Measurements from ENCODE around the gene TPTE.
"Not testable (repeated sequence)": the region's sequence is repeated elsewhere in the genome, so short reads cannot be mapped to it uniquely, and the experiment has no call there.

TPTE gene

DNA sequence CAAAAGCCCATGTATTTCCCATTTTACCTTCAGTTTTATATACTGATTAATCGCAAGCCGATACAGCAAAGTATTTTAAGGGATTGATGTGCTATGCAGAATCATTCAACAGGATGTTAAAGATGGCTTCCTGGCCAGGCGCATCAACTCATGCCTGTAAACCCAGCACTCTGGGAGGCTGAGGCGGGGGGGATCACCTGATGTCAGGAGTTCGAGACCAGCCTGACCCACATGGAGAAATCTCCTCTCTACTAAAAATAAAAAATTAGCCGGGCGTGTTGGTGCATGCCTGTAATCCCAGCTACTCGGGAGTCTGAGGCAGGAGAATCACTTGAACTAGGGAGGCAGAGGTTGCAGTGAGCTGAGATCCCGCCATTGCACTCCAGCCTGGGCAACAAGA, 116.8 kb downstream of the TPTE start:
- H3K4me3 ChIP-seq (ENCODE audit: low read depth, low read length); H3K36me3 ChIP-seq (ENCODE audit: control insufficient read depth in 1 of 2, insufficient read depth in 2 of 2, low read length in 2 of 2); H3K4me2 ChIP-seq (ENCODE audit: low read length); H3K4ac ChIP-seq (ENCODE audit: low read depth, low read length); H2BK12ac ChIP-seq (ENCODE audit: low read length); H4K8ac ChIP-seq (ENCODE audit: low read depth, low read length); H4K12ac ChIP-seq (ENCODE audit: low read depth, low read length); H3K79me2 ChIP-seq (ENCODE audit: control insufficient read depth, insufficient read depth, low read length, poor library complexity); H2AK5ac ChIP-seq (ENCODE audit: low read length); H2AFZ ChIP-seq (ENCODE audit: insufficient read depth, low read length, poor library complexity); H3K4me1 ChIP-seq (ENCODE audit: control insufficient read depth in 1 of 2, insufficient read depth in 2 of 2, low read length in 2 of 2); DNase-seq; H2BK5ac ChIP-seq (ENCODE audit: low read depth, low read length, poor library complexity); H3K23ac ChIP-seq (ENCODE audit: low read length); H4K91ac ChIP-seq (ENCODE audit: low read depth, low read length); H3K27ac ChIP-seq (ENCODE audit: low read depth, low read length); H3K14ac ChIP-seq (ENCODE audit: low read length); H3K27me3 ChIP-seq (ENCODE audit: insufficient read depth, low read length); H3K9ac ChIP-seq (ENCODE audit: low read length); H3K79me1 ChIP-seq (ENCODE audit: low read length); H2BK120ac ChIP-seq (ENCODE audit: insufficient read depth, low read length, poor library complexity); H3K18ac ChIP-seq (ENCODE audit: low read length): not testable (repeated sequence)
- WGBS (ENCODE audit: extremely low coverage, insufficient coverage, insufficient read length): no CpG with 5 or more reads among the region's 9 CpGs
- peaks cover 21% of the 10 kb centered on the region for H3K9me3 ChIP-seq (ENCODE audit: insufficient read depth, low read depth, low read length)

DNA sequence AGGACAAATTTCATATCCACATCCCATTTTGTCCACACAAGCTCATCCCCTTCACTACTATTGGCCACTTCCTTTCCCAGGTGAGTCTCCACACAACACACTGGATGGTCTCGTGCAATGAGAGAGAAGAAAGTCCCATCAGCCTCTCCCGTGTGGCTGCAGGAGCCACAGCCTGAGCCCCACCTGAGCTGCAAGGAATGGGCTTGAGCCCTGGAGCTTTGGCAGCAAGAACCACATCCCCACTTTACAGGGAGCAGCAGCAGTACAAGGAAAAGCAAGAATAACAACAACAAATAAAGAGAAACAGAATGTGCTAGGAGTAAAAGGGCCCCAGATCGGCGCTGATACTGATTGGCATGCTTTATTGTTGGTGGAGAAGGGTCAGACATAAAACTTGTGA, 117.7 kb downstream of the TPTE start:
- no peaks in the 10 kb centered on the region for H3K79me2 ChIP-seq (ENCODE audit: control insufficient read depth, insufficient read depth, low read length, poor library complexity)
- H3K18ac ChIP-seq (ENCODE audit: low read length): no peak overlapping the region
- H3K9ac ChIP-seq (ENCODE audit: low read length): no peak overlapping the region
- no peak overlapping the region for H2BK120ac ChIP-seq (ENCODE audit: insufficient read depth, low read length, poor library complexity)
- no peak overlapping the region for H4K91ac ChIP-seq (ENCODE audit: low read depth, low read length)
- peaks cover 25% of the 10 kb centered on the region for H3K9me3 ChIP-seq (ENCODE audit: insufficient read depth, low read depth, low read length)
- no peaks in the 10 kb centered on the region for H3K79me1 ChIP-seq (ENCODE audit: low read length)
- H3K23ac ChIP-seq (ENCODE audit: low read length): no peak overlapping the region
- WGBS (ENCODE audit: extremely low coverage, insufficient coverage, insufficient read length): no CpG with 5 or more reads among the region's 4 CpGs
- DNase-seq: no peak
- no peak overlapping the region for H2AK5ac ChIP-seq (ENCODE audit: low read length)
- no peak overlapping the region for H2BK12ac ChIP-seq (ENCODE audit: low read length)
- H3K4me2 ChIP-seq (ENCODE audit: low read length): no peak overlapping the region
- no peak overlapping the region for H4K12ac ChIP-seq (ENCODE audit: low read depth, low read length)
- no peaks in the 10 kb centered on the region for H3K27me3 ChIP-seq (ENCODE audit: insufficient read depth, low read length)
- no peaks in the 10 kb centered on the region for H3K36me3 ChIP-seq (ENCODE audit: control insufficient read depth in 1 of 2, insufficient read depth in 2 of 2, low read length in 2 of 2)
- no peak overlapping the region for H2BK5ac ChIP-seq (ENCODE audit: low read depth, low read length, poor library complexity)
- H3K27ac ChIP-seq (ENCODE audit: low read depth, low read length): no peak overlapping the region
- no peaks in the 10 kb centered on the region for H3K4me1 ChIP-seq (ENCODE audit: control insufficient read depth in 1 of 2, insufficient read depth in 2 of 2, low read length in 2 of 2)
- no peak overlapping the region for H3K4ac ChIP-seq (ENCODE audit: low read depth, low read length)
- H2AFZ ChIP-seq (ENCODE audit: insufficient read depth, low read length, poor library complexity): no peak overlapping the region
- H4K8ac ChIP-seq (ENCODE audit: low read depth, low read length): no peak overlapping the region
- no peak overlapping the region for H3K14ac ChIP-seq (ENCODE audit: low read length)
- H3K4me3 ChIP-seq (ENCODE audit: low read depth, low read length): no peak overlapping the region

DNA sequence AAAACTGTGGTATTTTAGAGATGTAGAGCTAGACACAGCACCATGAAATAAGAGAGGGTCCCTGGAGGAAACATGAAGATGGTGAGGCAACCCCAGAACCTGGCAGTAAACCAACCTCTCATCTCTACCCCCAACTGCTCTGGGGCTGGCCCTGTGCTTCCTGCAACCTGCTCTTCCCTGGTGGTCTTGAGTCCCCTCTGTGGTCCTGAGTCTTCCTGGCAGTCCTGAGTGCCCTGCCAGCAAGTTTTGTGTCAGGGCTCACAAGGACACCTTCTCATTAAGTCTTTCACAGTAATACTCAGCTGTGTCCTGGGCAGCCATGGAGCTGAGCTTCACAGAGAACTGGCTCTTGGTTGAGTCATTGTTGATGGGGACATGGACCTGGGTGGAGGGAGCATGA, 118.4 kb downstream of the TPTE start:
- not testable (repeated sequence) for H3K4ac ChIP-seq (ENCODE audit: low read depth, low read length); H4K91ac ChIP-seq (ENCODE audit: low read depth, low read length); H3K4me2 ChIP-seq (ENCODE audit: low read length); H3K79me1 ChIP-seq (ENCODE audit: low read length); H3K27ac ChIP-seq (ENCODE audit: low read depth, low read length); H3K4me1 ChIP-seq (ENCODE audit: control insufficient read depth in 1 of 2, insufficient read depth in 2 of 2, low read length in 2 of 2); H3K14ac ChIP-seq (ENCODE audit: low read length); H4K8ac ChIP-seq (ENCODE audit: low read depth, low read length); H3K27me3 ChIP-seq (ENCODE audit: insufficient read depth, low read length); H3K9ac ChIP-seq (ENCODE audit: low read length); H2AK5ac ChIP-seq (ENCODE audit: low read length); H2BK12ac ChIP-seq (ENCODE audit: low read length); H3K36me3 ChIP-seq (ENCODE audit: control insufficient read depth in 1 of 2, insufficient read depth in 2 of 2, low read length in 2 of 2); H4K12ac ChIP-seq (ENCODE audit: low read depth, low read length); H2BK120ac ChIP-seq (ENCODE audit: insufficient read depth, low read length, poor library complexity); H3K4me3 ChIP-seq (ENCODE audit: low read depth, low read length); DNase-seq; H3K79me2 ChIP-seq (ENCODE audit: control insufficient read depth, insufficient read depth, low read length, poor library complexity); H2BK5ac ChIP-seq (ENCODE audit: low read depth, low read length, poor library complexity); H3K18ac ChIP-seq (ENCODE audit: low read length); H3K23ac ChIP-seq (ENCODE audit: low read length); H2AFZ ChIP-seq (ENCODE audit: insufficient read depth, low read length, poor library complexity)
- peaks cover 27% of the 10 kb centered on the region for H3K9me3 ChIP-seq (ENCODE audit: insufficient read depth, low read depth, low read length)

DNA sequence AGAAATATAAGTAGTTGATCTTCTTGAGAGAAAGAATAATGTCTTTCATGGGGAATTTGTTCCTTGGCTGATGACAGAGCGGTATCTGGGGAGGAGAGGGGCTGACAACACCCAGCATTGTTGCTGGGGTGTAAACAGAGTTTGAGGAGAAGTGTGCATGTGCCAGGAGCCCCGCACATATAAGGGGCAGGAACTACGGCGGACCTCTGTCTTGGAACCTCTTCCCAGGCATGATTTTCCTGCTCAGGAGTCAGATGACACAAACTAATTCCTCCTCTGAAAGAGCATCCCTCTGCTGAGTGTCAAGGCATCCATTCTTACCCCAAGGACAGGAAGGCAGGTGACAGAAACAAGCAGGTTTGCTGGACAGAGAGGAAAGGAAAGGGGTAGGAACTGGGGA, 119.1 kb downstream of the TPTE start:
- no peak overlapping the region for H2BK12ac ChIP-seq (ENCODE audit: low read length)
- H3K36me3 ChIP-seq (ENCODE audit: control insufficient read depth in 1 of 2, insufficient read depth in 2 of 2, low read length in 2 of 2): no peaks in the 10 kb centered on the region
- H4K8ac ChIP-seq (ENCODE audit: low read depth, low read length): no peak overlapping the region
- no peak overlapping the region for H3K23ac ChIP-seq (ENCODE audit: low read length)
- no peak overlapping the region for H3K18ac ChIP-seq (ENCODE audit: low read length)
- no peak overlapping the region for H2AK5ac ChIP-seq (ENCODE audit: low read length)
- no peak overlapping the region for H3K4me2 ChIP-seq (ENCODE audit: low read length)
- no peak overlapping the region for H3K4ac ChIP-seq (ENCODE audit: low read depth, low read length)
- H2BK5ac ChIP-seq (ENCODE audit: low read depth, low read length, poor library complexity): no peak overlapping the region
- H2AFZ ChIP-seq (ENCODE audit: insufficient read depth, low read length, poor library complexity): no peak overlapping the region
- H4K91ac ChIP-seq (ENCODE audit: low read depth, low read length): no peak overlapping the region
- H3K27ac ChIP-seq (ENCODE audit: low read depth, low read length): no peak overlapping the region
- H4K12ac ChIP-seq (ENCODE audit: low read depth, low read length): no peak overlapping the region
- no peak overlapping the region for H3K4me3 ChIP-seq (ENCODE audit: low read depth, low read length)
- no CpG with 5 or more reads among the region's 4 CpGs for WGBS (ENCODE audit: extremely low coverage, insufficient coverage, insufficient read length)
- no peak for DNase-seq
- no peaks in the 10 kb centered on the region for H3K79me2 ChIP-seq (ENCODE audit: control insufficient read depth, insufficient read depth, low read length, poor library complexity)
- no peaks in the 10 kb centered on the region for H3K79me1 ChIP-seq (ENCODE audit: low read length)
- no peak overlapping the region for H3K9ac ChIP-seq (ENCODE audit: low read length)
- H3K27me3 ChIP-seq (ENCODE audit: insufficient read depth, low read length): no peaks in the 10 kb centered on the region
- H3K9me3 ChIP-seq (ENCODE audit: insufficient read depth, low read depth, low read length): peaks cover 27% of the 10 kb centered on the region
- H2BK120ac ChIP-seq (ENCODE audit: insufficient read depth, low read length, poor library complexity): no peak overlapping the region
- no peaks in the 10 kb centered on the region for H3K4me1 ChIP-seq (ENCODE audit: control insufficient read depth in 1 of 2, insufficient read depth in 2 of 2, low read length in 2 of 2)
- no peak overlapping the region for H3K14ac ChIP-seq (ENCODE audit: low read length)

DNA sequence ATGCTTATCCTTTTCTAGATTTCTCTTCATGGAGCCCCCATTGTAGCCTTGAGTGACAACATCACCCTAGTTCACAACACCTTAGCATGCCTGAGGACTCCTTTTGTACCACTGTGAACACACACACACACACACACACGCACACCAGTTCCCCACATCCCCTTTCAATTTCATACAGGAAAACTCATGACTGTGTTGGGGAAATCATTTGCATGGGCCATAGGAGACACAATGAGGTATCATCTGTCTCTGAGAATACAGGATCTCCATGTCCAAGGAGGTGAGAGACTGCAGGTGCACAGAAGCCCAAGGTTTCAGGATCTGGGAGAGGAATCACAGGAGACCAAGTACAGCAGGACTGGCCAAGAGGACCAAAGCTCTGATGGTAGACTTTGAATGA, 119.7 kb downstream of the TPTE start:
- no peak overlapping the region for H2BK12ac ChIP-seq (ENCODE audit: low read length)
- H4K8ac ChIP-seq (ENCODE audit: low read depth, low read length): no peak overlapping the region

More for the DNA sequence above, 119.7 kb downstream of the TPTE start:
- no peak overlapping the region for H3K18ac ChIP-seq (ENCODE audit: low read length)
- H2AFZ ChIP-seq (ENCODE audit: insufficient read depth, low read length, poor library complexity): no peak overlapping the region
- H3K4me2 ChIP-seq (ENCODE audit: low read length): no peak overlapping the region
- no peak overlapping the region for H2BK5ac ChIP-seq (ENCODE audit: low read depth, low read length, poor library complexity)
- H3K79me2 ChIP-seq (ENCODE audit: control insufficient read depth, insufficient read depth, low read length, poor library complexity): no peaks in the 10 kb centered on the region
- no CpG with 5 or more reads among the region's 1 CpG for WGBS (ENCODE audit: extremely low coverage, insufficient coverage, insufficient read length)
- H3K4me3 ChIP-seq (ENCODE audit: low read depth, low read length): no peak overlapping the region
- H3K14ac ChIP-seq (ENCODE audit: low read length): no peak overlapping the region
- peaks cover 27% of the 10 kb centered on the region for H3K9me3 ChIP-seq (ENCODE audit: insufficient read depth, low read depth, low read length)
- no peaks in the 10 kb centered on the region for H3K79me1 ChIP-seq (ENCODE audit: low read length)
- H2AK5ac ChIP-seq (ENCODE audit: low read length): no peak overlapping the region
- H4K91ac ChIP-seq (ENCODE audit: low read depth, low read length): no peak overlapping the region
- no peaks in the 10 kb centered on the region for H3K36me3 ChIP-seq (ENCODE audit: control insufficient read depth in 1 of 2, insufficient read depth in 2 of 2, low read length in 2 of 2)
- H2BK120ac ChIP-seq (ENCODE audit: insufficient read depth, low read length, poor library complexity): no peak overlapping the region
- no peak overlapping the region for H3K27ac ChIP-seq (ENCODE audit: low read depth, low read length)
- no peak overlapping the region for H3K9ac ChIP-seq (ENCODE audit: low read length)
- H3K27me3 ChIP-seq (ENCODE audit: insufficient read depth, low read length): no peaks in the 10 kb centered on the region
- H3K23ac ChIP-seq (ENCODE audit: low read length): no peak overlapping the region
- H3K4me1 ChIP-seq (ENCODE audit: control insufficient read depth in 1 of 2, insufficient read depth in 2 of 2, low read length in 2 of 2): no peaks in the 10 kb centered on the region
- H4K12ac ChIP-seq (ENCODE audit: low read depth, low read length): no peak overlapping the region
- H3K4ac ChIP-seq (ENCODE audit: low read depth, low read length): no peak overlapping the region
- DNase-seq: no peak

All from trophoblast cell (in vitro differentiated cells and primary cell).